DMS79 treated with DMSO at 0.1 percent for 48 hours (cell line): Measurements from ENCODE around the gene IL1RAPL2.
"Not testable (repeated sequence)": the region's sequence is repeated elsewhere in the genome, so short reads cannot be mapped to it uniquely, and the experiment has no call there.

Source experiments
- DNase-seq: peaks from one replicate; lab custom pipeline; 2025; lab: John Stamatoyannopoulos, UW

IL1RAPL2 gene

DNA sequence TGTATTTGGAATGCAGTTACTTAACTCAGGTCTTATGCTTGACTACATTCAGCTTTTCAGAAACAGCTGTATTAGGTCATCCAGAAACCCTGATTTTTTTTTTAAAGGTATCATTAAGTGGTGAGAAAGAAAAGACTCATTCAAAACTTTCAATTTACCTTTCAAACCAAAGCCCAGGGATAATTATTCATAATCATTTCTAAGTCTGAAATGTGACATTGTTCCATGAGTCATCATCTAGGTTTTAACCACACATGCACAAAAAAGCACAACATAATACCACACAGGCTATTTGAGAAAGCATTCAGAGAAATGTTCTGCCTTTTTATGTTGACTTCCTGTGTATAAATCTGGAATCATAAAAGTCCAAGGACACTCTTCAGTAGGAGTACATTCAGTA, 288.2 kb downstream of the IL1RAPL2 start:
- no peak for DNase-seq

GRCh38 chrX:104854790-104855340, 288.9 kb downstream of the IL1RAPL2 start:
- no peak for DNase-seq

GRCh38 chrX:104863466-104863865, 297.5 kb downstream of the IL1RAPL2 start:
- no peak for DNase-seq

GRCh38 chrX:104864296-104864695, 298.3 kb downstream of the IL1RAPL2 start:
- no peak for DNase-seq

DNA sequence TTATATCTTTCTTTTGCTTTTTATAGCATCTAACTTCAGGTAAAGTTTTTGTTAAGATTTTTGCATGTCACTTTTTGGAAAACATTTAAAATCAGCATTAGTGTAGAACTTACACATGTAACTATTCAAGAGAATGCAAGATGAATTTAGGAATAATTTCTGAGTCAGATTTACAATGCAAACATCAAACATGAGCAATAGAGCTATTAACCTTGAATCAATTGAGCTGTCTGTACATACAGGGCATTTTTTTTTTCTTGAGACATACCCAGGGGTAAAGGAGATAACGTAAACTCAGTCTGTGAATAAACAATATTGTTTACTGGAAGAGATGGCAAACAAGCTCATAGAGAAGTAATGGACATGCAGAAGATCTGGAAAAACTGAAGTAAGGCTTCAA, 311.5 kb downstream of the IL1RAPL2 start:
- DNase-seq, result no peak

GRCh38 chrX:104902070-104902469, 336.1 kb downstream of the IL1RAPL2 start:
- no peak for DNase-seq

GRCh38 chrX:104909694-104910093, 343.7 kb downstream of the IL1RAPL2 start:
- not testable (repeated sequence) for DNase-seq

DNA sequence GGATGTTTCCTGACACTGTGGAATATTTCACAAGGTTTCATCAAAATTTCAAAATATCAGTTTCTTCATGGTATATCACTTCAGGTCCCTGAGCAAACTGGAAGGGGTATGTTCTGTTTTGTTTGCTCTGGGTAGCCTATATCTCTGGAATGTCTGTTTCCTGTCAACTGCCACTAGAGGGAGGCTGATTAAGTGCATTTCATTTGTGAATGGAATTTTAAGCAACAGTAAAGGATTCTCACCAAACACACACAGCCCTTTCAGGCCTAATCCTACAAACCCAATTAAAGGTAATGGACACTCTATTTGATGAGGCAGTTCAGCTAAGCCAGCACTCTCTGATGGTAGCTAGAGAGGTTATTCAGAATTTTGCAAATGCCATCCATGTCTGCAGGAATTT, 347.3 kb downstream of the IL1RAPL2 start:
- DNase-seq, result no peak

GRCh38 chrX:104914686-104915085, 348.7 kb downstream of the IL1RAPL2 start:
- DNase-seq, result not testable (repeated sequence)

DNA sequence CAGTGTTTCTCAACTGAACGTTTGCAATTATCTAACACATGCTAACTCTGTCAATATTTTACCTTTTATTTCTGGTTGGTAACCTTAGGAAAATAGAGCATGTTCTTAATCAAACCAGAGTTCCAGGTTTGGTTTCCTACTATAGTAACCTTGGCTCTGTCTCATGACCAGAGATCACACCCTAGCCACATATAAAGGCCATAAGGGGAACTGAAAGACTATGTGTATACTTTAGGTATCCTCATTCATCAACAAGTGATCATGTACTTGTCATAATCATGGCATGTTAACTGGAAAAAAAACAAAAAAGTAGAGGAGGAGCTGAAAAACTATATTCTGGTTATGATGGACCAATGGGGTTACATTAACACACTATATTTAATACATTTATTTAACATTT, 352.1 kb downstream of the IL1RAPL2 start:
- no peak for DNase-seq

DNA sequence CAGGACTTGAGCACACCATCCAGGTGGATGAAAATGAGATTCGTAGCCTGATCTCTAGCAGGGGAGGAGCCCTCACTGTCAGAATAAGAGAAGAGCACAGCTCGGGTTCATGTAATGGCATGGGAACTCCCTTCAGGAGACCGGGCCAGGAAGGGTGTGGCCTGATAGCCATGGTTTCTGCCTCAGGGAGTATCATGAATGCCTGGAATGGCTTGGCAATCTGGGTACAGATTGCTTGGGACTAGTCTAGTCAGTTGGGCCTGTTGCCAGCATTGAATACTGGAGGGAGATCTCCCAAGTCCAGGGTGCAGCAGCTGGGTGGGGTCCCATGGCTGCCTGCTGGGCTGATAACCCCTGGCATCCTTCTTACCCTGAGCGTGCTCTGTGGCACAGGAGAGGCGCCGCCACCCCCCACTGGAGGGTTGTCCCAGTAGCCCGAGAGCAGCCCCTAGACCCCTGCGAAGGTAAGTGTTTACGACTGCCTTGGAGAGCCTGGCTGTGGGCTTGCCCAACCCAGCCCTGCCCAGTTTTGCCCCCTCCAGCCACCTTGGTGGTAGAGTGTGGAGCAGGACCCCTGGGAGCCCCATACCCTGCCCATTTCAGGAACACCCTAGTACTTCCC, 355.7 kb downstream of the IL1RAPL2 start:
- no peak for DNase-seq

DNA sequence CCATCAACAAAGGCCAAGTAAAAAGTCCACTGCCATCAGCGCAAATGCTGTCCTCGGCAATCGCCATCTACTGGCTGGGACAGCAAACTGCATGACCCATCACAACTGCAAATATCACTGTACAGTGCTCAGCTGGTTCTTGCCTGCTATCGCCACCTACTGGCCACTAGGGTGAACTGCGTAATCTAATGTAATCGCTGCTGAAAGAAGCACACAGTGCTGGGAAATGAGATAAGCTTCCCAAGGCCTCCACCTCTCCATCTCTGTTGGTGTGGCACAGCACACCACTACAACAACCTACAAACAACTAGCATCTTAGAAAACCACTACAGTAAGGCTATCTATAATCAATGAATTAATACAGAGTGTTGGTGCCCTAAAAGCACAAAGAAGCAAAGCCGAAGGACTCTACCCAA, 356.2 kb downstream of the IL1RAPL2 start:
- peak; percentile 0 for DNase-seq

- no peak for DNase-seq
Observed at GRCh38 chrX:104929324-104929723, 363.3 kb downstream of the IL1RAPL2 start.

GRCh38 chrX:104935581-104935980, 369.6 kb downstream of the IL1RAPL2 start:
- DNase-seq, result no peak

GRCh38 chrX:104953251-104953650, 387.3 kb downstream of the IL1RAPL2 start:
- no peak for DNase-seq

GRCh38 chrX:104961926-104962325, 395.9 kb downstream of the IL1RAPL2 start:
- DNase-seq, result no peak

DNA sequence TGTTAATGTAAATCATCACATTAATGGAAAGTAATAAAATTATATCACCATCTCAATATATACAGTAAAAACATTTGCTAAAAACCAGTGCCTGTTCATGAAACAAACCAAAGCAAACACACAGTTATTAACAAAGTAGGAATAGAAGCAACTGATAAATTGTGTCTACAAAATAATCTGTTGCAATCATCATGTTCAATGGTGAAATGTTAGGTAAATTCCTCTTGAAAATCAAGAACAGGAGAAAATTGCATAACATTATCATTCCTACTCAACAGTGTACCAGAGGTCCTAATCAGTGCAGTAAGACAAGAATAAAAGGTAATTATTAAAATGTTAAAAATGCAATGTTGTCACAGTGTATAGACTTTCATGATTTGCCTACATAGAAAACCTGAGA, 402.2 kb downstream of the IL1RAPL2 start:
- DNase-seq, result no peak

GRCh38 chrX:104972737-104973136, 406.7 kb downstream of the IL1RAPL2 start:
- no peak for DNase-seq

GRCh38 chrX:104987063-104987462, 421.1 kb downstream of the IL1RAPL2 start:
- DNase-seq, result no peak

GRCh38 chrX:104988038-104988437, 422.0 kb downstream of the IL1RAPL2 start:
- no peak for DNase-seq

GRCh38 chrX:104995546-104995945, 429.5 kb downstream of the IL1RAPL2 start:
- no peak for DNase-seq

DNA sequence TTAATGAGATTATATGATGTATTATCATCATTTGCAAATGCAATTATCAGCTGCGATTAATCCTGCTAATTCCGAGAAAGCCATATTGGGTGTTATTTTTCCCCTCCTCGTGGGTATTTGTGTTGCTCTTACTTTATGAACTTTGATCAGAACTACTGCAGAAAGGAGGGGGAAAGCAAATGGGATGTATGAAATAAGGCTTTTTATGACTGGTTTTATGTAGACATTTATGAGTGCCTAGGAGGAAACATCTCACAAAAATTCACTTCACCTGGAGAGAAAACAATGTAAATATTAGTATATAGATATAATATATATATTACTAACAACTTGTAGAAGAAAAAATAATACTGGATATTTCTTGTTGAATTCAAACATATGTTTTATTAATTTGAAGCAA, 440.1 kb downstream of the IL1RAPL2 start:
- no peak for DNase-seq

DNA sequence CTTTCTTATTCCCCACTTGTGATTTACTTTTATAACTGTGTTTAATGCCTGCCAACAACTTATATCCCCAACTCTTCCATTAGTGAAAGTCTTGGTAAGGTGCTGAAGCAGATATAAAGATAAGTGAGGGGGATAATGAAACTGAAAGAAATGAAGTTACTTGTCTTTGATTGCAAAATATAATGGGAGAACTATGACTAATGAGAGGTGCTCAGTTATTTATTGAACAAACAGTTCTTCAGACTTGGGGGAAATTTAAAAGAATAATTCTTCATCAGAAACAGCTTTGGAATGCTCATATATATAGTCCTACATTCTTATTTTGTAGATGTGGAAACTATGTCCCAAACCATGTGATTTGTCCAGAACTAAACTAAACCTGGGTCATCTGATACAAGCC, 441.0 kb downstream of the IL1RAPL2 start:
- DNase-seq, result no peak

- DNase-seq, result no peak
Observed at GRCh38 chrX:105013719-105014118, 447.7 kb downstream of the IL1RAPL2 start.
